Erythroblast (primary cell): ENCODE data around the gene POLD3.

Source experiments
- GATA1 ChIP-seq: IDR thresholded peaks from 2 replicates; pipeline ENCODE4 v1.6.1; 2011; ENCODE audit warnings: low read depth, mild to moderate bottlenecking, control low read depth, low read length, moderate library complexity
- POLR2A ChIP-seq: IDR thresholded peaks from 2 replicates; pipeline ENCODE4 v1.6.1; 2011; ENCODE audit warnings: mild to moderate bottlenecking, low read length

DNA sequence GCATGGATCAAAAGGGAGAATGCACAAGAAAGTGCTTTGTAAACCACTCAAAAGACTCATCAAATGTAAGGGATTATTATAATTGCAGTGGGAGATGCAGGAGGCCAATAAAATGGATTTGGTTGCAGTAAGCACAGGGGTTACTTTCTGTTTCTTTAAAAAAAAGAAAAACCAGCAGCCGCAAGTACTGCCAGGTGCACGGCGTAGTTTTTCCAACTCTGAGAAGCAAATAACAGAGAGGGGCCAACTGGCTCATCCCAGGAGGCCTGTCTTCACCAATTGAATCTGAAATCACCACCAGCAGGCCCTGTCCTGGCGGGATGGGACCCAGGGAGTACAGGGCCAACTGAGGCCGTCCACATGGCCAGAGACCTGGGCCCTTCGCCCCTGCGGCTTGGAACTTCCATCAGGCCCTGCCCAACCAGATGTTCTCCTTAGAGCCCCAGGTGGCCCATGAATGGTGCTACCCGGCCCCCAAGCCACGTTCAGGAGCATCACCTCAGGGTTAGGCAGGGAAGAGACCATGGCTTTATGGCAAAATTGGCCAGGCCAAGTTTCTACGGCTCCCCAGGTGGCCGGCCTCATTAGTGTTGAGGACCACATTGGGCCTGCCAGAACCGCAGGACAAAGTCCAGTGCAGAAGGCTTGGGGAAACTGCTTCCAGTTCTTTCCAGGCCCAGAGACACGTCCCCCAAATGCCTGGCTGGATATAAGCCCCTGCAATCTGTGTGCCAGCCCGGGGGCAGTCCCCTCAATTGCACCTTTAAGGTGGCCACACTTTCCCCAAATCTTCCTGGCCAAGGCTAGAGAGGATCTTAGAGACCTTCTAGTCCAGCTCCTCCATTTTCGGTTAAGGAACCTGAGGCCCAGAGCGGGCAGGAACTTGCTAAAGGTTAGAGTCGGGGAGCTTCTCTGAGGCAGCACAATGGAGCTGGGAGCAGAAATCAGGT, 77.1 kb downstream of the POLD3 start:
- TF ChIP-seq POLR2A (no peak), GATA1 (no peak)
